H1 (cell line): ENCODE results near the gene FBXO34. TPM values are rescaled to one million over a fixed set of nuclear protein-coding genes. Genes with fewer than 3 reads are reported as not detected.

Experiments used
- CTCF ChIA-PET: fragments of 300-600 bp; sonication (Branson Sonifier 250); formaldehyde crosslinking; loops from one replicate; lab custom pipeline; 2021; ENCODE audit not compliant: partially characterized antibody; lab: Charles Lee
- POLR2A ChIA-PET: fragments of 300-600 bp; sonication (Branson Sonifier 250); formaldehyde crosslinking; loops from one replicate; lab custom pipeline; 2021; ENCODE audit warnings: inconsistent platforms; ENCODE audit not compliant: partially characterized antibody; lab: Charles Lee
- DNase-seq, 2 experiments: peaks; one replicate each; pipeline versions ENCODE4 v3.0.0 to v3.0.0-alpha.2; 2010 to 2022; ENCODE audit warnings: low spot score in 2 of 2, low read depth in 1 of 2, mixed read lengths in 1 of 2
- FAIRE-seq: peaks from 2 replicates; lab custom pipeline; 2011; peaks lifted over from hg19 to GRCh38; lab: Jason Lieb, UNC
- H2AFZ ChIP-seq: 2 replicates; pipeline ENCODE4 v1.8.1; 2012; ENCODE audit warnings: low read length, inconsistent platforms
- H2AK5ac ChIP-seq: 2 replicates; pipeline ENCODE4 v1.6.1; 2013; ENCODE audit warnings: low read depth, low read length
- H2BK120ac ChIP-seq: replicated peaks from 2 replicates; pipeline ENCODE3; 2013; ENCODE audit warnings: low read depth, low read length, inconsistent platforms
- H2BK12ac ChIP-seq: 2 replicates; pipeline ENCODE4 v1.6.1; 2013; ENCODE audit warnings: low read depth, low read length
- H2BK15ac ChIP-seq: 2 replicates; pipeline ENCODE4 v1.6.1; 2013; ENCODE audit warnings: low read length
- H2BK20ac ChIP-seq: 2 replicates; pipeline ENCODE4 v1.6.1; 2013; ENCODE audit warnings: low read length
- H2BK5ac ChIP-seq: 2 replicates; pipeline ENCODE4 v1.6.1; 2013; ENCODE audit warnings: low read depth, low read length
- H3K14ac ChIP-seq: 2 replicates; pipeline ENCODE4 v1.6.1; 2013; ENCODE audit warnings: inconsistent platforms; ENCODE audit not compliant: insufficient read length
- H3K18ac ChIP-seq: 2 replicates; pipeline ENCODE4 v1.6.1; 2013; ENCODE audit warnings: low read length; ENCODE audit errors: extremely low read depth
- H3K23ac ChIP-seq: 2 replicates; pipeline ENCODE4 v1.6.1; 2013; ENCODE audit warnings: inconsistent platforms; ENCODE audit not compliant: insufficient read length
- H3K23me2 ChIP-seq: 2 replicates; pipeline ENCODE4 v1.6.1; 2013; ENCODE audit warnings: low read depth, low read length
- H3K27ac ChIP-seq: 2 replicates; pipeline ENCODE4 v1.6.1; 2011; ENCODE audit warnings: low read depth, low read length, inconsistent platforms
- H3K27me3 ChIP-seq, 4 experiments: replicated peaks in 1 of 4; 1 replicate in 1 of 4; 2 replicates in 3 of 4; pipeline versions ENCODE4 v1.6.1 to v1.8.1; 2011 to 2013; ENCODE audit warnings: low read length in 3 of 4, mild to moderate bottlenecking in 3 of 4, inconsistent platforms in 2 of 4, mixed read lengths in 2 of 4, moderate library complexity in 1 of 4; ENCODE audit not compliant: control insufficient read depth in 3 of 4, insufficient read depth in 3 of 4; ENCODE audit errors: extremely low read depth in 1 of 4
- H3K36me3 ChIP-seq, 4 experiments: 2 replicates each; pipeline versions ENCODE4 v1.6.1 to v1.8.1; 2011 to 2013; ENCODE audit warnings: mild to moderate bottlenecking in 4 of 4, low read length in 3 of 4, moderate library complexity in 2 of 4, control low read depth in 1 of 4, inconsistent platforms in 1 of 4; ENCODE audit not compliant: insufficient read depth in 4 of 4, control insufficient read depth in 2 of 4
- H3K4ac ChIP-seq: replicated peaks from 2 replicates; pipeline ENCODE3; 2013; ENCODE audit warnings: low read length, low read depth, mixed read lengths, inconsistent platforms; ENCODE audit not compliant: insufficient read length
- H3K4me1 ChIP-seq, 4 experiments: replicated peaks in 1 of 4; 1 replicate in 1 of 4; 2 replicates in 3 of 4; pipeline versions ENCODE4 v1.6.1 to v1.8.1; 2011 to 2013; ENCODE audit warnings: low read length in 3 of 4, inconsistent platforms in 2 of 4, mixed read lengths in 1 of 4; ENCODE audit not compliant: insufficient read depth in 4 of 4, control insufficient read depth in 3 of 4
- H3K4me2 ChIP-seq, 2 experiments: 2 replicates each; pipeline versions ENCODE4 v1.6.1 to v1.8.1; 2011 to 2013; ENCODE audit warnings: low read depth in 2 of 2, low read length in 2 of 2, control low read depth in 1 of 2, inconsistent platforms in 1 of 2, mild to moderate bottlenecking in 1 of 2; ENCODE audit not compliant: insufficient read depth in 1 of 2
- H3K4me3 ChIP-seq, 4 experiments: fragments of 200-600, 300-600 bp in 1 of 4; sonication (generic), shearing (Covaris generic), sonication (Bioruptor Twin) in 1 of 4; 2 replicates each; pipeline versions ENCODE4 v1.5.1 to v1.8.1; 2011 to 2016; ENCODE audit warnings: low read length in 4 of 4, low read depth in 3 of 4, control low read depth in 2 of 4, inconsistent platforms in 2 of 4, mild to moderate bottlenecking in 2 of 4, mixed read lengths in 1 of 4, moderate library complexity in 1 of 4; ENCODE audit not compliant: insufficient read depth in 2 of 4; ENCODE audit errors: extremely low read depth in 1 of 4
- H3K56ac ChIP-seq: replicated peaks from 2 replicates; pipeline ENCODE3; 2013; ENCODE audit warnings: low read depth, mild to moderate bottlenecking, mixed read lengths, low read length, inconsistent platforms; ENCODE audit not compliant: insufficient read length
- H3K79me1 ChIP-seq: 2 replicates; pipeline ENCODE4 v1.6.1; 2013; ENCODE audit warnings: low read depth, low read length, control low read depth
- H3K79me2 ChIP-seq, 2 experiments: 2 replicates each; pipeline versions ENCODE4 v1.6.1 to v1.8.1; 2012 to 2013; ENCODE audit warnings: low read length in 2 of 2, mild to moderate bottlenecking in 2 of 2, inconsistent platforms in 1 of 2; ENCODE audit not compliant: insufficient read depth in 2 of 2, control insufficient read depth in 1 of 2
- H3K9ac ChIP-seq, 4 experiments: replicated peaks in 1 of 4; 1 replicate in 1 of 4; 2 replicates in 3 of 4; pipeline versions ENCODE4 v1.6.1 to v1.8.1; 2011 to 2013; ENCODE audit warnings: low read depth in 3 of 4, low read length in 3 of 4, control low read depth in 2 of 4, mild to moderate bottlenecking in 2 of 4, moderate library complexity in 2 of 4, inconsistent platforms in 1 of 4; ENCODE audit errors: extremely low read depth in 1 of 4
- H3K9me3 ChIP-seq, 2 experiments: 2 replicates each; pipeline versions ENCODE4 v1.6.1 to v1.8.1; 2012 to 2013; ENCODE audit warnings: mild to moderate bottlenecking in 2 of 2, moderate library complexity in 2 of 2, control low read depth in 1 of 2, inconsistent platforms in 1 of 2, low read depth in 1 of 2, low read length in 1 of 2, mixed read lengths in 1 of 2; ENCODE audit not compliant: insufficient read depth in 2 of 2
- H4K20me1 ChIP-seq, 2 experiments: replicated peaks in 1 of 2; 2 replicates each; pipeline versions ENCODE3 to v1.8.1; 2011 to 2013; ENCODE audit warnings: inconsistent platforms in 2 of 2, low read length in 2 of 2, mild to moderate bottlenecking in 1 of 2; ENCODE audit not compliant: insufficient read depth in 2 of 2, control insufficient read depth in 1 of 2
- H4K5ac ChIP-seq: 2 replicates; pipeline ENCODE4 v1.6.1; 2013; ENCODE audit warnings: low read length, low read depth, mixed read lengths, inconsistent platforms; ENCODE audit not compliant: insufficient read length
- H4K8ac ChIP-seq: 2 replicates; pipeline ENCODE4 v1.8.0; 2013; ENCODE audit warnings: mild to moderate bottlenecking, moderate library complexity, low read length, inconsistent platforms; ENCODE audit not compliant: insufficient read depth; ENCODE audit errors: extremely low read depth
- H4K91ac ChIP-seq: replicated peaks from 2 replicates; pipeline ENCODE3; 2013; ENCODE audit warnings: low read length, mixed read lengths, inconsistent platforms; ENCODE audit not compliant: insufficient read length
- BACH1 ChIP-seq: IDR thresholded peaks from 2 replicates; pipeline ENCODE4 v1.6.1; 2012; ENCODE audit warnings: low read length, improper control_type of control experiment
- BRCA1 ChIP-seq: IDR thresholded peaks from 2 replicates; pipeline ENCODE4 v1.6.1; 2012; ENCODE audit warnings: low read depth, low read length, improper control_type of control experiment
- KDM4A ChIP-seq: IDR thresholded peaks from one replicate; pipeline ENCODE4 v1.7.1; 2012; ENCODE audit warnings: low read depth, mild to moderate bottlenecking, moderate library complexity, low read length, inconsistent platforms; ENCODE audit not compliant: severe bottlenecking
- MAFK ChIP-seq: IDR thresholded peaks from 2 replicates; pipeline ENCODE4 v1.6.1; 2012; ENCODE audit warnings: low read depth, mild to moderate bottlenecking, improper control_type of control experiment, low read length
- NANOG ChIP-seq: IDR thresholded peaks from 2 replicates; pipeline ENCODE4 v1.6.1; 2011; ENCODE audit warnings: low read length, low read depth, mild to moderate bottlenecking, inconsistent platforms; ENCODE audit not compliant: insufficient read depth, poor library complexity, severe bottlenecking
- PHF8 ChIP-seq: fragments of 200-600 bp; sonication (generic); conservative IDR thresholded peaks from 2 replicates; pipeline ENCODE4 v1.7.1; 2012; ENCODE audit warnings: low read depth, mild to moderate bottlenecking, inconsistent platforms, low read length, moderate library complexity
- POU5F1 ChIP-seq: IDR thresholded peaks from 2 replicates; pipeline ENCODE4 v1.6.1; 2011; ENCODE audit warnings: low read depth, mild to moderate bottlenecking, low read length, moderate library complexity
- RAD21 ChIP-seq, 2 experiments: IDR thresholded peaks in 1 of 2; conservative IDR thresholded peaks in 1 of 2; 2 replicates each; pipeline ENCODE4 v1.6.1; 2011; ENCODE audit warnings: low read depth in 2 of 2, low read length in 2 of 2, improper control_type of control experiment in 1 of 2, inconsistent platforms in 1 of 2, mild to moderate bottlenecking in 1 of 2, moderate library complexity in 1 of 2
- RFX5 ChIP-seq: IDR thresholded peaks from 2 replicates; pipeline ENCODE4 v1.6.1; 2011; ENCODE audit warnings: low read depth, low read length, improper control_type of control experiment, borderline replicate concordance
- SIN3A ChIP-seq, 2 experiments: IDR thresholded peaks in 1 of 2; conservative IDR thresholded peaks in 1 of 2; 2 replicates each; pipeline ENCODE4 v1.6.1; 2011 to 2012; ENCODE audit warnings: low read length in 2 of 2, improper control_type of control experiment in 1 of 2, low read depth in 1 of 2, mild to moderate bottlenecking in 1 of 2
- SP2 ChIP-seq: IDR thresholded peaks from 2 replicates; pipeline ENCODE4 v1.6.1; 2012; ENCODE audit warnings: mild to moderate bottlenecking, low read length, inconsistent platforms
- SUZ12 ChIP-seq: fragments of 200-600 bp; sonication (generic); IDR thresholded peaks from 2 replicates; pipeline ENCODE4 v1.6.1; 2012; ENCODE audit warnings: mild to moderate bottlenecking, inconsistent platforms, low read length, moderate library complexity, mixed read lengths
- WGBS, 2 experiments: shearing (Covaris generic) in 1 of 2; methylation state at CpG; one replicate each; pipeline versions ENCODE4 v1.1.6 to v1.1.7; 2013 to 2015; ENCODE audit warnings: low lambda C conversion rate in 2 of 2, mixed read lengths in 2 of 2, inconsistent platforms in 1 of 2, low coverage in 1 of 2, missing lambda C conversion rate in 1 of 2; ENCODE audit not compliant: insufficient replicate concordance in 2 of 2, insufficient coverage in 1 of 2, insufficient read length in 1 of 2; ENCODE audit errors: extremely low coverage in 1 of 2, missing lambda C conversion rate in 1 of 2; 5-methylcytosine and 5-hydroxymethylcytosine counted together
- polyA plus RNA-seq, 7 experiments: library from polyadenylated mRNA; depleted of rRNA in 3 of 7; stranded (reverse) in 5 of 7; unstranded in 2 of 7; fragments of >200 nt in 5 of 7; fragments of 200-250 nt in 2 of 7; gene quantifications; 1 replicate in 5 of 7; 2 replicates in 1 of 7; 4 replicates in 1 of 7; pipeline versions ENCODE4 v1.2.1 to v1.2.3, GENCODE V29; 2011 to 2013; ENCODE audit warnings: missing spikeins in 2 of 7, mixed read lengths in 2 of 7
- total RNA-seq: library from RNA; stranded (reverse); fragmentation: NEBNext Ultra II Directional; extraction: Animal tissue kit (Norgen Biotek cat#: 25700); gene quantifications from 2 replicates; pipeline ENCODE4 v1.2.1, GENCODE V29; 2021
- TF ChIP-seq, protein P1 (sequence below): IDR thresholded peaks from 2 replicates; pipeline ENCODE4 v1.6.1; 2012; ENCODE audit warnings: inconsistent platforms

Gene FBXO34
- total and polyA plus RNA-seq, 2 of the 8 experiments (the other 6 are each of a cell fraction or from before 2014, with no cell fraction given), result 7.0 to 14.4 TPM

DNA sequence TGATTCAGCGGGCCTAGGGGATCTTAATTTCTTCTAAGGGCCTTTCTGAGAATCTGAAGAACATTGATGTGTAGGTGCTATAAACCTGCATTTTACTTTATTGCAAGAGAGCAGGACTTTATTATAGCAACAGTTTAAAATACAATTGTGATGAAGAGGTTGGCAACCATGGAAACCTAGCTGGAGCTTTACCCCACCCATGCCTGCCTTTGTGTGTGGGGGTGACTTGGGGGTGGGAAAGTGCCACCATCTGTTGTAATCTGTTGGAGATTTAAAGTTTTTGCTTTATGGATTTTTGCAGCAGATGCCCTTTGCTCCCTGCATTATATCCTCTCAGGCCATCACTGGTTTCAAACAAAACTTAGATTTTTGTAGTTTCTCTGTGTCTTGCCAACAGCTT, 75.8 kb downstream of the FBXO34 start:
- no peak overlapping the region for H4K91ac ChIP-seq
- no peak overlapping the region for H2BK20ac ChIP-seq
- no peak overlapping the region for H2BK12ac ChIP-seq
- ChIA-PET CTCF (interaction anchor here (0.8 to 1.5 kb wide), 3 partner anchors 8 to 101 kb away, joined by 3 to 10 read pairs (median 4); no protein-coding TSS in a partner anchor), POLR2A (interaction anchor here (0.9 to 1.4 kb wide), 2 partner anchors 8 to 9 kb away, joined by 3 to 4 read pairs; no protein-coding TSS in a partner anchor)
- no peaks in the 10 kb centered on the region for H3K4me1 ChIP-seq
- peaks cover 4% of the 10 kb centered on the region; the same call in 1 of the 2 replicates for H3K79me1 ChIP-seq
- DNase-seq (no peak), FAIRE-seq (no peak)
- H3K36me3 ChIP-seq, result peaks cover 0 to 12% (median 3%) of the 10 kb centered on the region in 4 experiments; a peak in 4 of 8 replicates
- H2AFZ ChIP-seq, result no peak overlapping the region
- no peak overlapping the region for H4K8ac ChIP-seq
- H3K4me3 ChIP-seq, result no peak overlapping the region
- 91% methylated on average over 1 of the region's 1 CpG; no CpG with 5 or more reads in 1 of the 2 experiments for WGBS, 2 experiments
- H3K27me3 ChIP-seq, result peaks cover 0 to 2% (median 0%) of the 10 kb centered on the region in 4 experiments; a peak in 1 of 7 replicates
- no peak overlapping the region for H2BK5ac ChIP-seq
- no peak overlapping the region for H4K5ac ChIP-seq
- no peak overlapping the region for H2BK120ac ChIP-seq
- no peak overlapping the region for H3K23ac ChIP-seq
- H2BK15ac ChIP-seq, result no peak overlapping the region
- H3K27ac ChIP-seq, result no peak overlapping the region
- no peak overlapping the region for H3K4me2 ChIP-seq
- no peak overlapping the region for H3K9ac ChIP-seq
- H3K9me3 ChIP-seq, result no peaks in the 10 kb centered on the region
- no peaks in the 10 kb centered on the region for H3K23me2 ChIP-seq
- H3K18ac ChIP-seq, result no peak overlapping the region
- no peak overlapping the region for H2AK5ac ChIP-seq
- H3K4ac ChIP-seq, result no peak overlapping the region
- H3K56ac ChIP-seq, result no peak overlapping the region
- no peak overlapping the region for H3K14ac ChIP-seq
- H4K20me1 ChIP-seq, result peaks cover 0 to 6% of the 10 kb centered on the region in 2 experiments
- peaks cover 0 to 24% of the 10 kb centered on the region in 2 experiments; a peak in 2 of 4 replicates for H3K79me2 ChIP-seq
- TF ChIP-seq, protein P1, sequence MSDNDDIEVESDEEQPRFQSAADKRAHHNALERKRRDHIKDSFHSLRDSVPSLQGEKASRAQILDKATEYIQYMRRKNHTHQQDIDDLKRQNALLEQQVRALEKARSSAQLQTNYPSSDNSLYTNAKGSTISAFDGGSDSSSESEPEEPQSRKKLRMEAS, result no peak
- TF ChIP-seq SP2 (no peak), RAD21 (IDR thresholded peaks at IDR 0.05 in 1 of 2, conservative IDR thresholded peaks at IDR 0.05 in 1 of 2; ENCODE audit: low read depth in 2 of 2, low read length in 2 of 2) (no peak), POU5F1 (no peak), KDM4A (no peak), PHF8 (no peak), SIN3A (conservative IDR thresholded peaks at IDR 0.05 in 1 of 2, IDR thresholded peaks at IDR 0.05 in 1 of 2; ENCODE audit: low read depth in 1 of 2, low read length in 2 of 2) (no peak), BRCA1 (no peak), RFX5 (no peak), NANOG (no peak), MAFK (no peak), SUZ12 (no peak), BACH1 (no peak)
